Fibroblast of skin of back (primary cell): ENCODE data around the gene CCNL2.
A peak's percentile ranks its signal among the peaks of the same experiment; 100 is the strongest.

Experiments
- DNase-seq: peaks from one replicate; pipeline ENCODE4 v3.0.0-alpha.2; 2013

Gene CCNL2

DNA sequence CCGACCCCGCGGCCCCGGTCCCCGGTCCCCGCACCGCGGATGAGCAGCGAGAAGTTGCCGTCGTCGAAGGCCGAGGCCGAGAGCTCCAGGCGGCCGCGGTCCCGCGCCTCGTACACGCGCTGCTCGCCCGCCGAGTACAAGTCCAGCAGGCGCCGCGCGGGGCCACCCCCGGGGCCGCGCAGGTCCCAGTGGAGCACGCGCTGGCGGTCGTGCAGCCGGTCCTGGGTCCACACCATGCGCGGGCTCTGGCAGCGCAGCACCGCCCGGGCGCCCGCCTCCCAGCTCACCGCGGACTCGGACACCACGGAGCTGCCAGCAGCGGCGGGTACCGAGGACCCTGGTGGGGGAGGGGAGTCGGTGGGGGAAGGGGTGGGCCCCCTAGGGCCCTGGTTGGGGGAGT is 43.7 kb downstream of the CCNL2 start:
- DNase-seq = no peak

DNA sequence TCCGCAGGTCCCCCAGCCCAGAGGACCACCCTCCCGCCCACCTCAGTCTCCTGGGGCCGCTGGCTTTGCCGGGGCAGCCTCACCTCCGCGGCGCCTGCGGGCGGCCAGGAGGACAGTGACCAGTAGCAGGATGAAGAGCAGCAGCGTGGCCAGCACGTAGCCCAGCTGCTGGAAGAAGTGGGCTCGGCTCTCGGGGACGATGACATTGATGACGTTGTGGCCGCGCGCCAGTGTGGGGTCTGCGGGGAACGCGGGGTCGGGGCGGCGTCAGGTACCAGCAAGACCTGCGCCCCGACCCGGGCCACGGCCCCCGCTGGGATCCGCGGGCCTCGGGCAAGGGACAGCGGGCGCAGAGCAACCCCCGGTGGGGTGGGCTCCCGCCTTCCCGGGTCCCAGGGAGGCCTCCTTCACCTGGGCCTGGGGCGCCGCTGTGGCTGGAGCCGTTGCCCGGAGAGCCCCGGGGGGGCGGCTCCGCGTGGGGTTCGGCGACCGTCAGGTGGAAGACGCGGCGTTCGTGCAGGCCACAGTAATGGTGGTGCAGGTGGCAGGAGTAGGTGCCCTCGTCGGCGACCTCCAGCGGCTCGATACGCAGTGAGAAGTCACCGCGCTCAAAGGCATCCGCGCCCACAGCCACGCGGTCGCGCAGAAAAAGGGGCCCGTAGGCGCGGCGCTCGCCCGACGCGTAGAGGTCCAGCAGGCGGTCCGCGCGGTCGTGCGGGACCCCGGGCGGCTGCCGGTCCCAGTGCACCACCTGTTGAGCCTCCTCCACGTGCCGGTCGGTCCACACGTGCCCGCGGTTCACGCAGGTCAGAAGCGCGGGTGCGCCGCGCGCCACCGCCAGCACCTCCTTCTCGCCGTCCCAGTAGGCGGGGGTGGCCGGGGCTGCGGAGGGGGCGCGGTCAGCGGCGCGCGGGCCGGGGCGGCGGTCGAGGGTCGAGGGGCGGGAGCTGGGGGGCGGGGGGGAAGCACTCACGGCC is 44.6 kb downstream of the CCNL2 start:
- no peak for DNase-seq

DNA sequence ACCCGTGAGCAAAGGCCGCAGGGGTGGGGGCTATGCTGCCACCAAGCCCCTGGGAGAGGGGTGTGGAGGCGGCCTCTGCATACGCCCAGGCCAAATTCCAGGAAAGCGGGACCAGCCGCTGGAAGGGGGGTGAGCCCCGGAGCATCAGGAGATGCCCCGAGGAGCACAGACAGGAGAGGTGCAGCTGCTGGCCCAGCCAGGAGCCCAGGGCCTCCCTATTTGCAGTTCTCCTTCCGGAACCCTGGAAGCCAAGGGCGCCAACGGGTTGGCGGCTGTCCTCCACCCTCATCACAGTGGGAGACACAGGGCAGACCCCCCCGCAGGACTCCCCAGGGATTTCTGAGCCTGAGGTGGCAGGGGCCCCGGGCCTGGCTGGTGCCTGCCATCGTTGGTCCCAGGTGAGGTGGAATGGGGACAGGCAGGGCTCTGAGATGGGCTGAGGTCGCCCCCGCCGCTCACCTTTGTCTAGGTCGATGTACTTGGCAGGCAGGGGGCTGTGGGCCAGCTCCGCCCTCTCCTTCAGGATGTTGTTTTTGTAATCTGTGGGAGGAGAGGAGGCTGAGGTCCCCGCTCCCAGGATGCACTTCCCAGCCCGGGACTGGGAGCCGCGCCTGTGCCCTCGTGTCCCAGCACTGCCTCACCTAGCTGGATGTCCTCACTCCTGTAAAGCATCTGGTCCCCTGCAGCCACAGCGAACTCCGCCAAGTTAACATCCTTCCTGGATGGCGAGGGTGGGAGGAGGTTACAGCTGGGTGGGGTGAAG is 45.6 kb downstream of the CCNL2 start:
- DNase-seq = no peak

DNA sequence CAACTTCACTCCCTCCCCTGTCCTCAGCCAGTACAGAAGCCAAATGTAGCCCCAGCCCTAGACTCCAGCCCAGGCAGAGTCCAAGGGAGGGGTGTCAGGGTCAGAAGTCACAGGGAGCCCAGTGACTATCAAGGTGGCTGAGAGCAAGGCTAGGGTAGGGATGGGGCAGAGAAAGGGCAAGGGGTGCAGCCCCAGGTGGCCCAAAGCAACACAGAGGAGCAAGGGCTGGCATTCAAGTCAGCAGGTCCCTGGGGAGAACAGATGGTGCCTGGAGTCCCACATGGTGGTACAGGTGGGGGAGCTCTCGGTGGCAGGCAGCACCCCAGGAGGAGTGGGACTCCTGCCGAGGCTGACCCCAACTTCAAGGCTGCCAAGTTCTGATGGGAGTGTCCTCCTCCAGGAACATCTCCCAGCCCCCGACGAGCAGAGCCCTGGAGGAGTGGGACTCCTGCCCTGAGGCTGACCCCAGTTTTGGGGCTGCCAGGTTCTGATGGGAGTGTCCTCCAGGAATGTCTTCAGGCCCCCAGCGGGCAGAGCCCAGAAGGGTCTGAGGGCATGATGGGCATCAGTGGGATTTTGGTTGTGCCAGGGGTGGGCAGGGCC is 46.2 kb downstream of the CCNL2 start:
- DNase-seq = no peak

DNA sequence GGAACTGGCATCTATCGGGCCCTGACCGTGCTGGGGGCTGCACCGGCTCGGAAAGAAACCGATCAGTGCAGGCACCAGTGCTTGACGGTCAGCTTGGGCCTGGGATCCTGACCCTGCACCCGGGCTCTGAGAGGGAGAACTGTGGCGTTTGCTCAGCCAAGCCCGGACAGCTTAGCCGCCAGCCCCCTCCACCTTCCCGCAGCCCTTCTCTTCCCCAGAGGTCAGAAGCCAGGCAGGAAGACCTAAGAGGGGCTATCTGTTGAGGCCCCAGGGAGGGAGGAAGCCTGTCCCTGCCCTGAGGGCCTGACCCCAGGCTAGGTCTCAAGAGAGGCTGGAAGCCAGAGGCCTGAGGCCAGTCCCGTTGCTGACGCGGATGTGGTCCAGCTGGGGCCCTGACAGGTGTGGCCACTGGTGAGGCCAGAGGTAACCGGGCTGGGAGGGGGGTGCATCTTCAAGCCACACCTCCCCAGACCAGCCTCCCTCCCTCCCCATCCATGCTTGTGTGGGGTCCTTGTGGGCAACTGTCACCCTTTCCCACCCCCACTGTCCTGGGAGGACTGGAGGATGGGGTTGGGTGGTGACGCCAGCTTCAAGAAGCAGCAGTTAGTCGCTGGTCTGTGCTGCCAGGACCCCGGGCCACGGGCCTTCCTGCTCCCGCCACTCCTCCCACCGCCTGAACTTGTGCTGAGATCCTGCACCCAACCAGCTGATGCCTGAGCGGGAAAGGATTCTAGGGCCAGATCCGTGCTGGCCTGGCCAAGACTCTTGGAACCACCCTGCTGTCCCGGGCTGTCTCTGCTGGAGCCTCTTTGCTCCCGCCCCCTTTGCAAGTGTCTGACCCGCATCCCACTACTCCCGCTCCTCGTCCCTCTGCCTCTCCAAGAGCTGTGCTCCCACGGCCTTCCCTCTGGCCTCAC is 47.4 kb downstream of the CCNL2 start:
- DNase-seq = peak; percentile 43

DNA sequence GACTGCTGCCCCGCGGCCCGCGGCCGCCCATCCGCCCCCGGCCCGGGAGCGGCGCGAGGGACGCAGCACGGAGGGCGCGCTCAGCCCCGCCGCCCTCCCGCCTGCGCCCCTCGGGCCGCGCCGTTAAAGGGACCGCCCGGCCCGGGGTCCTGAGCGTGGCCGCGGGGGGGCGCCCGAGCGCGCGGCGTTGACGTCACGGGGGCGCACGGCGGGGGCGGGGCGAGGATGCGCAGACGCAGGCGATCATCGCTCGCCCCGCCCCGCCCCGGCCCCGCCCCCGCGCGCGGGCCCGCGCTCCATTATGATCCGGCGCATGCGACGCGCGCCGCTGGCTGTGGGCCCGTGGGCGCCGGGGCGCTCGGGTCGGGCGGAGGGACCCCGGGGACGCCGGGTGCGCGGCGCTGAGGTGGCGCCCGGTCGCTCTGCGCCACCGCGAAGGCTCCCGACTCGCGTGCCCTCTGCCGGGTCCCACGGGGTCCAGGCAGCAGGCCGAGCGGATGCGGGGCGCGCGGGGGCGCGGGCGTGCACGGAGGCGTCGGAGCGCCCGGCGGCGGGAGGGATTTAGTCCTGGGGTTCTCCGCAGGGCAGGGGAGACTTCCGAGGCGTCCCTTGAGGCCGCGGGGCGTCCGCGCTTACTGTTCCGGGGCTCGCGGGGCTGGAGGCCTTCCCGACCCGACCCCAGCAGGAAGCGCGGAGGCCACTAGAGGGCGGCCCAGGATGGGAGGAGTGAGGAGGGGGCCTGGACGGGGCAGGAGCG is 49.7 kb downstream of the CCNL2 start, which contains the start of gene DVL1:
DVL1 (minus strand) TSS at position 163 of the 757 bp plus-strand sequence. CDS start 353 bp downstream, outside the sequence.
- DNase-seq = peak; percentile 70

DNA sequence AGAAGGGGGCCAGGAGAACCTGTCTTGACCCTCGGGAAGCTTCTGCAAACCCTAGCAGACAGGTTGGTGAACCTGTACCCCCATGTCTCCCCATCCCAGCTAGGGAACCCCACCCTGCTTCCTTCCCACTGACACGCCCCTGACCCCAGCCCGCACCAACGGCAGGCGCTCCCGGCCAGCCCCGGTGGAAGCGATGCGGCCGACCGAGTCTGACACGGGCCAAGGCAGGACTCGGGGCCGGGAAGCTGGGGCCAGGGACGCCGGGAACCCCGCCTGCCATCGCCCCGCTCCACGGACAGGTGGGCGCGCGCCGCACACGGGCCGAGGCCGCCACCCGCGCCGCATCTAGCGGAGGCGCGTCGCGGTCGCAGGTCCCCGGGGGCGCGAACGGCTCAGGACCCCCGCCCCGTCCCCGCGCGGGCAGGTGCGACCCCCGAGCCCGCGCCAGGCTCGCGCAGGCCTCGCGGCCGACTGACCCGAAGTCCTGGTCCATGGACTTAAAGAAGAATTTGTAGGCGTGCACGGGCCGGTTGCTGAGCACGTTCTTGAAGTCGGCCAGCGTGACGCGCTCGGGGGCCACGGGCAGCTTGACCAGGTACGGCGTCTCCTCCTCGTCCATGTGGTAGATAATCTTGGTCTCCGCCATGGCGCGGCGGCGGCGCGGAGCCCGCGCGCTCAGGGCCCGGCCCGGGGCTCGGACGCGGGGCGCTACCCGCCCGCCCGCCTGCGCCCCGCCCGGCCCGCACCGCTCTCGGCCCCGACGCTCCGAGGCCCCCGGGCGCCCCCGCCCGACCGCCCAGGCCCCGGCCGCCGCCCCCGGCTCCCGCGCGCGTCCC is 50.5 kb downstream of the CCNL2 start:
- DNase-seq = no peak

DNA sequence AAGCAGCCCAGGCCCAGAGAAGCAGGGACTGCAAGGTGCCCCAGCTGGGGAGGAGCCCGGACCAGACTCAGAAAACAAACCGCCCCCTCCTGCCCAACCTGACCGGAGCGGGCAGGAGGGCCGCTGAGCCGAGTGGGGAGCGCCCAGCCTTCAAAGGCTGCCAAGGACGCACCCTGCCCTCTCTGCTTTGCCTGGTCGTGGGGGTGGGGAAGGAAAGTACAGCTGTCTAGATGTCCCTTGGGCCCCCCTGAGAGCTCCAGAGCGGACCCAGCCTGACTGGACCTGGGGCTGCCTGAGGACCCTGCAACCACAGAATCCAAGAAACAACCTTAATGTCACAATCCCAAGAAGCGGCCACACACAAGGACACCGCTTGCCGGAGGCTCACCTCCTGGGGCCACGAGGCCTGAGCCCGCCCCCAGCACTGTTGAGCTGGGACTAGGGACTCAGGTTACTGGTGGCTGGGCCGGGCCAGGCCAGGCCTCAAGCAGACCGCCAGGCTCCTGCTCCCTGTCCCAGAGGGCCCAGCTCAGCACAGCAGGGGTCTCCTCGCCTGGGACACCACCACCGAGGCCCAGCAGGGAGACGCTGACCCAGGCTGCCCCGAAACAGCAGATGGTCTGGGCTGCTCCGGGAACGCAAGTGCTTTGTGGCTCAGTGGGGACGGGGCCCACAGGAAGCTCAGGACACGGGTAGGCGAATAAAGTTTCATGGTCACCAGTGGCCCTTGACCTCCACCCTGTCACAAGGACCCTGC is 51.3 kb downstream of the CCNL2 start:
- no peak for DNase-seq

DNA sequence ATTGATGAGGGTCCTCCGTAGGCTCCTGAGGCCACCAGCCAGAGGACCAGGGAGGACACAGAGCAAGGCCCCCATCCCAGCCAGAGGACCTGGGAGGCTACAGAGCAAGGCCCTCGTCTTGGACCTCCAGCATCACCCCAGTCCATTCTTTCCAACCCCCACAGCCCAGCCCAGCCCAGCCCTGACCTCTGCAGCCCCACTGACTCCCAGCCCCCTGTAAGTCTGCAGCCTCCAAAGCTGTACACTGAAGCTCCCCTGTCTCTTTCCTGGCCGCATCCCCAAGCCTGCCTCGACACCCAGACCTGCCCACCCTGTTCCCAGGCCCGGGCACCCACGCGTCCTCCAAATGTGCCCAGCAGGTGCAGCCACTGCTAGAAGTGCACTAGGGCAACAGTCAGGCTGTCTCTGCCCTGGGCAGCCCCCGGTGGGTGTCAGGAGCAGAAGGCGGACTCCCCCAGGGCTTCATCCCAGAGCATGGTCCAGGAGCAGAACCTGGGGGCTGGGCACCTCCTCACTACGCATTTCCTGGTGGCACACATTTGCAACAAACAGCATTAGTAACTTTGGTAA is 52.0 kb downstream of the CCNL2 start:
- no peak for DNase-seq

DNA sequence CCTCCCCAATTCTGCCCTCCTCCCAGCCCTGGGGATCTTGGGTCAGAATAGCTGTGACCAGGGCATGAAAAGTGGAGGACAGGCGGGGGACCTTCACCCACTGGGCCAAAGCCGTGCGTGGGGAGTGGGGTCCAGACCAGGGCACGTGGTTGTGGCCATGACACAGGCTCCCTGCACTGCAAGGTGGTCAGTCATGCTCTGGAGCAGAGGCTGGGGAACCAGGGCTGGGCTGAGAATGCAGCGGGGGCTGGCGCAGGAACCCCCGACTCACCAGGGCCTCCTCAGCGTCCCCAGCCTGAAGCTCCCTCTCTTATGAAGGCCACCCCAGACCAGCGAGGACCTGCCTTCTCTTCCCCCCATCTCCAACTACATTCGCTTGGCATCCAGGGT is 52.6 kb downstream of the CCNL2 start:
- DNase-seq = no peak

DNA sequence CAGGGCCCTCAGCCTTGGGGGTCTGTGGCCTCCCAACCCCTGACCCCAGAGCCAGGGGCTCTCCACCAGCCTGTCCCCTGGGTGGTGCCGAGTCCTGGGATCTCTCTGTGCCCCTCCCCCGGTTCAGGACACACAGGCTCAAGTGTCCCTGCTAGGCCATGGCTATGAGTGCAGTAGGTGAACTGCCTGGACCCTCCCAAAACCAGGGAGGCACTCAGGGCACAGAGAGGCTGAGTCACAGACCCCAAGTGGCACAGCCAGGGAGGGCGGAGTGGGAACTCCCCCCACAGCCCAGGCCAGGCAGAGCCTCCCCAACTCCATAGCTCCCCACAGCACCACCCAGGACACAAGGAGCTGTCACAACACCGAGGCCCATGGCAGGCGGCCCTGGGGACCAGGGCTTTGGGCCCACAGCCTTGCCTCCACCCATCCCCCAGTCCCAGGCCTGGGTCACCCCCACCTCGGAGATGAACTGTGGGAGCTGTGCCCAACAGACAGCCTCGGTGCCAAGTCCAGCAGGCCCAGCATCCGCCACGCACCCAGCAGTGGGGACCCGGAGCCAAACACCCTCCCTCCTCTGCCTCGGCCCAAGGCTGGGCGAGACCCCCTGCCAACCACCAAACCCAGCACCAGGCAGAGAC is 53.2 kb downstream of the CCNL2 start:
- no peak for DNase-seq

DNA sequence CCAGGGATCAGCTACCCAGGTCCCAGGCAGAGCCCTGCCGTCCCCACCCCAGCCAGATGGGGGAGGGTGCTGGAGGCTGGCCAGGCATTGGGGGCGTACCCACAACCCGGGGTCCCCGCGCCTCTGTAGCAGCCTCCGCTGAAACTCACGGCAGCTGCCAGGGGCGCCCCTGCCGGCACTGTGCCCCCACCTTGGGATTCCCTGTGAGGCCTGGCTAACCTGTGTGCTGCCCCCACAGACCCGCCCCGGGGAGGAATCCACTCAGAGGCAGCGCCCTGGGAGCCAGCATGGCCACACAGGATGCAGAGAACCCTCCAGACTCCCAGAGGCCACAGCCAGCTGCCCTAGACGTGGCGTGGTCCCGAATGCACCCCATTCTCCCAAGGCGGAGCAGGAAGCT is 53.8 kb downstream of the CCNL2 start:
- no peak for DNase-seq

DNA sequence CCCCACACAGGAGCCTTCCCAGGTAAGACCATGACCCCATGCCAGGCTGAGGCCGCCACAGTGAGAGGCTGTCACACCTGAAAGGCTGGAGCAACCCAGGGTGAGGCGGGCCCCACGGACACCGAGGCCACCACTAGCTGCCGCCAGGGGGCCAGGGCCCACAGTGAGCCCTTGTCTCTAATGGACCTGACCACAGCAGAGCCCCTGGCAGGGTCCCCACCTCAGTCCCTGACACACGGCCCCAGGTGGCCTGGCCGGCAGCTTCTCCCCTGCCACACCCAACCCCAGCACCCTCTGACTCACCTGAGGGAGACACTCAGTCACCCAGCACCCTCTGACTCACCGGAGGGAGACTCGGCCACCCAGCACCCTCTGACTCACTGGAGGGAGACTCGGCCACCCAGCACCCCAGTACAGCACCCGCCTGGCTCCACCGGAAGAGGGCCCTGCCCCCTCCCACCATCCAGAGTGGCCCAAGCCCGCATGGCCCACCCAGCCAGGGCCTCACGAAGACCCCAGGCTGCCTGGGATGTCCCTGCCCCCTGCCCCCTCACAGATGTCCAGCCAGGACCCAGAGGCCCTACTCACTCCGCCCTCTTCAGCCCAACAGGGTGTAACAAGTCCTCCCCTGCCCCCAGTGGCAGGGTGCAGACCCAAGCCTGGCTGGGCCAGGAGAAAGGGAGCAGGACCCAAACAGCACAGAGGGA is 54.3 kb downstream of the CCNL2 start:
- DNase-seq = peak; percentile 81

DNA sequence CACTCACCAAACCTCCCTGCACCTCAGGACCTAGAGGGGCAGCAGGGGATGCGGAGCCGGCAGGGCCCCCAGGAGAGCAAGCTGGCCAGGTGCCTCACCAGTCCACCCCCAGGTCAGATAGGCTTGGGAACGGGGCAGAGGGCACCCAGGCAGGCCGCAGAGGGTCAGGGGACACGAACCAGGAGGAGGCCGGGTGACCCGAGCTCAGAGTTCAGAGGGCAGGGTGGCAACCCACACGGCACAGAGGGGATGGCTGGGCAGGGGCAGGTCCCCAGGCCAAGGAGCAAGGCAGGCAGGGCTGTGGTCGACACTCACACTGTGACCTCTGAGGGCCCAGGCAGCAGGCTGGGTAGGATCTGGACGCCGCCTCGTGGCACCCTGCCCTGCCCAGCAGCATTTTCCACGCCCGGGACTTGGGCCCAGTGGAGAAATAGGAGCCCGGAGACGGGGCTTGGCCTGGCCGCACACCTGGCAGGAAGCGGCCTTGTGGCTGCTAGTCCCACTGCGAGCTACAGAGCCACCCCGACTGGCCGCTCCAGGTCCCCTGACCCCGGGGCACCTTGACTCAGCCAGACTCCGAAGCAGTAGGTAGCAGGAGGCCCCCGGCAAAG is 55.2 kb downstream of the CCNL2 start:
- no peak for DNase-seq

DNA sequence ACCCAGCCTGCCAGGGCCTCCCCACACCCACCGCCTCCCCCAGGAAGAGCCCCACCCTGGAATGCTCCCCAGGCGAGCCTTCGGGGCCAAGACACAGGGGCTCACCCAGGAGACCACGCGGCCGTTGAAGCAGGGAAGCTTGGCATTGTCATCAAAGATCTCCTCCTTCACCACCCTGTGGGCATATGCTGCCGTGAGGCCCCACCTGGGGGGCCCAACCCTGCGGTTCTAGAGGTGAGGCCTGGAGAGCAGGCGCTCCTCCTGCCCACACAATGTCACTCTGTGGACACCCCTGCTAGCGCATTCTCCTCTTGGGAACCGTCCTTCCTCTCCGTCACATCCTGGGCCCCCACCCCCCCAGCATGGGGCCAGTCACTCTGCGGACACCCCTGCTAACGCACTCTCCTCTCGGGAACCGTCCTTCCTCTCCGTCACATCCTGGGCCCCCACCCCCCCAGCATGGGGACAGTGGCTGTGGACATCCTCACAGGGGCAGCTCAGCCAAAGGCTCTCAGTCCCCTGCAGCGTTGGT is 56.5 kb downstream of the CCNL2 start:
- no peak for DNase-seq

DNA sequence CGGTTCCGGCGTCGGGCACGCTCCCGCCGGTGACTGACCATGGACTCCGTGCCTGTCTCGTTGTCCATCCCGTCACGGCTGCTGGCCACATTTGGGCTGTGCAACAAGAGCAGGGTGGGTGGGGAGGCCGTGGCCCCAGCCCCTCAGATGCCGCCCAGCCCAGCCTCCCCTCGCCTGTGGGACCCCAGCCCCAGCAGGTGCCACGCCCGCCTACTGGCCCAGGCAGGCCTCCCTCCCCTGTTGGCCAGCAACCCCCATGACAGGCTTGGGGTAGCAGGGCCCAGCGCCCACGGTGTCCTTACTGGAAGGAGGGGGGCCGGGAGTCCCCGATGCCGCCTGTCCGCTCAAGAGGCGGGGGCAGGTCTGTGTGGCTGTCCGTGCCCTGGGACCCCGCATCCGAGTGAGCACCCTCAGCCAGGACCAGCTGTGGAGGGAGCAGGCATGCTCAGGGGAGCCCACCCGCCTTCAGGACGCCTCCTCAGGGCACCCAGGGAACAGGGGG is 57.0 kb downstream of the CCNL2 start:
- DNase-seq = no peak

DNA sequence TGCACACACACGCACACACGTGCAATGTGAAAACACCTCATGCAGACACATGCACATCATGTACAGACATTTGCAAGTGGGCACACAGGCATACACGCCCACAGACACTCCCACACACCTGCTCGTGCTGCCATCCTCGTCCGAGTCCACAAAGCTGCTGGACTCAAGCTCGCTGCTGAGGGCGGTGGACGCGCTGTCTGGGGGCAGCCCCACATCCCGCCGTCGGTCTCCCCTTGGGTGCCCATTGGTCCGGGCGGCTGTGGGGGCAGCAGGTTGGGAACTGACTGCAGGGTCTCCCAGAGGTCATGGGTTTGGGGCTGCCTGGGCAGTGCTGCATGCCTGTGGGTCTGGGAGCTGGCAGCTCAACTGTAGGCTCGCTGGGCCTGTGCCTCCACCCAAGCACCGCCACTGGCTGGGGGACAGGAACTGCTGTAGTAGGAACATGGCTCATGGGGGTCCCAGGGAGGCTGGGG is 57.5 kb downstream of the CCNL2 start:
- DNase-seq = no peak
